GM12875 (cell line): ENCODE measurements around the gene ZNF343.
A peak's percentile ranks its signal among the peaks of the same experiment; 100 is the strongest.
"Not testable (repeated sequence)": the region's sequence is repeated elsewhere in the genome, so short reads cannot be mapped to it uniquely, and the experiment has no call there.

Experiments used
- H3K4me3 ChIP-seq: one replicate; pipeline ENCODE4 v1.5.1; 2011; ENCODE audit warnings: low read depth, low read length, control low read depth
- CTCF ChIP-seq: IDR thresholded peaks from 2 replicates; pipeline ENCODE4 v1.5.1; 2011; ENCODE audit warnings: low read depth, mild to moderate bottlenecking, control low read depth, inconsistent platforms, low read length, moderate library complexity, borderline replicate concordance; ENCODE audit not compliant: insufficient read depth

The ZNF343 gene

GRCh38 chr20:2509468-2509781, 710 bp upstream of the ZNF343 start:
- H3K4me3 ChIP-seq = peak overlapping the region; percentile 72
- TF ChIP-seq CTCF = no peak

GRCh38 chr20:2507875-2508630, 662 bp downstream of the ZNF343 start:
- no peak for TF ChIP-seq CTCF
- H3K4me3 ChIP-seq = peak overlapping the region; percentile 72

- TF ChIP-seq CTCF = no peak
- no peak overlapping the region for H3K4me3 ChIP-seq
Observed at GRCh38 chr20:2507464-2507863, 1.3 kb downstream of the ZNF343 start.

GRCh38 chr20:2506426-2506825, 2.3 kb downstream of the ZNF343 start:
- H3K4me3 ChIP-seq = not testable (repeated sequence)

GRCh38 chr20:2504803-2505202, 3.9 kb downstream of the ZNF343 start:
- not testable (repeated sequence) for H3K4me3 ChIP-seq

GRCh38 chr20:2502808-2503384, 5.8 kb downstream of the ZNF343 start:
- not testable (repeated sequence) for H3K4me3 ChIP-seq

GRCh38 chr20:2485661-2486060, 23.1 kb downstream of the ZNF343 start:
- H3K4me3 ChIP-seq = no peak overlapping the region
- no peak for TF ChIP-seq CTCF

GRCh38 chr20:2485080-2485479, 23.6 kb downstream of the ZNF343 start:
- no peak for TF ChIP-seq CTCF
- H3K4me3 ChIP-seq = no peak overlapping the region

- no peak for TF ChIP-seq CTCF
- no peak overlapping the region for H3K4me3 ChIP-seq
Observed at GRCh38 chr20:2483504-2483903, 25.2 kb downstream of the ZNF343 start.
